ENCODE measurements around the gene ARID1B. TPM values are rescaled to one million over a fixed set of nuclear protein-coding genes. Genes with fewer than 3 reads are reported as not detected.
A peak's percentile ranks its signal among the peaks of the same experiment; 100 is the strongest.

Gene ARID1B
- total and polyA plus RNA-seq, 11 donors, result 15.3 to 76.1 (median 40.7) TPM

GRCh38 chr6:156803353-156803752, 26.2 kb downstream of the ARID1B start:
- Histone ChIP-seq H3K9me3 (no peaks in the 10 kb centered on the region), H3K4me1 (peaks cover 0 to 61% (median 37%) of the 10 kb centered on the region in 12 donors), H3K27me3 (no peaks in the 10 kb centered on the region), H3K4me3 (no peak overlapping the region), H3K36me3 (no peaks in the 10 kb centered on the region), H3K27ac (no peak overlapping the region)
- intact Hi-C loops (cut with DNase I), result no loop called here
- ATAC-seq (no peak), DNase-seq (no peak)
- TF ChIP-seq POLR2A (IDR thresholded peaks at IDR 0.05), result no peak
- no peak for TF ChIP-seq CTCF (IDR thresholded peaks at IDR 0.05)
- 71 to 82% (median 78%) methylated on average over 2 of the region's 2 CpGs for WGBS, 4 donors

- intact Hi-C loops (cut with DNase I), result no loop called here
- peaks cover 0 to 65% (median 44%) of the 10 kb centered on the region in 12 donors for H3K4me1 ChIP-seq
- H3K4me3 ChIP-seq, result no peak overlapping the region
- no peaks in the 10 kb centered on the region for H3K27me3 ChIP-seq
- no peak for TF ChIP-seq CTCF (IDR thresholded peaks at IDR 0.05)
- TF ChIP-seq POLR2A (IDR thresholded peaks at IDR 0.05), result no peak
- no peaks in the 10 kb centered on the region for H3K36me3 ChIP-seq
- no peak for DNase-seq
- no peaks in the 10 kb centered on the region for H3K9me3 ChIP-seq
- 90 to 95% (median 93%) methylated on average over 4 of the region's 4 CpGs for WGBS, 4 donors
- H3K27ac ChIP-seq, result no peak overlapping the region
- ATAC-seq, result no peak
Measured at GRCh38 chr6:156804402-156804801, 27.2 kb downstream of the ARID1B start.

- intact Hi-C loops (cut with DNase I), result no loop called here
- DNase-seq (no peak), ATAC-seq (no peak)
- 90 to 96% (median 93%) methylated on average over 4 of the region's 4 CpGs for WGBS, 4 donors
- H3K9me3 ChIP-seq, result peaks cover 0 to 7% (median 0%) of the 10 kb centered on the region in 12 donors
- TF ChIP-seq CTCF (IDR thresholded peaks at IDR 0.05) (no peak), POLR2A (IDR thresholded peaks at IDR 0.05) (no peak)
- H3K27me3 ChIP-seq, result no peaks in the 10 kb centered on the region
- no peaks in the 10 kb centered on the region for H3K36me3 ChIP-seq
- H3K4me1 ChIP-seq, result peaks cover 0 to 78% (median 50%) of the 10 kb centered on the region in 12 donors
- no peak overlapping the region for H3K4me3 ChIP-seq
- no peak overlapping the region for H3K27ac ChIP-seq
Measured at GRCh38 chr6:156806155-156806554, 29.0 kb downstream of the ARID1B start.

GRCh38 chr6:156807028-156807427, 29.9 kb downstream of the ARID1B start:
- WGBS, 4 donors, result 71 to 82% (median 74%) methylated on average over 11 of the region's 11 CpGs
- H3K4me3 ChIP-seq, result no peak overlapping the region
- H3K27me3 ChIP-seq, result no peaks in the 10 kb centered on the region
- intact Hi-C loops (cut with DNase I), result no loop called here
- no peak for DNase-seq
- peaks cover 0 to 78% (median 51%) of the 10 kb centered on the region in 12 donors for H3K4me1 ChIP-seq
- no peak for ATAC-seq
- peak overlapping the region in 1 of 12 donors; percentile 56 for H3K27ac ChIP-seq
- peaks cover 0 to 7% (median 0%) of the 10 kb centered on the region in 12 donors for H3K9me3 ChIP-seq
- TF ChIP-seq CTCF (IDR thresholded peaks at IDR 0.05), result no peak
- no peak for TF ChIP-seq POLR2A (IDR thresholded peaks at IDR 0.05)
- H3K36me3 ChIP-seq, result no peaks in the 10 kb centered on the region
